ENCODE measurements around the gene COMP.

The COMP gene

GRCh38 chr19:18804139-18804601 lies 13.1 kb upstream of the COMP start:
- no peak for DNase-seq (ENCODE audit: low read depth in 3 of 3)

- DNase-seq (ENCODE audit: low read depth in 3 of 3): no peak
Observed at GRCh38 chr19:18803550-18804138, 12.5 kb upstream of the COMP start.

- DNase-seq (ENCODE audit: low read depth in 3 of 3): no peak
Observed at GRCh38 chr19:18802354-18802753, 11.2 kb upstream of the COMP start.

- DNase-seq (ENCODE audit: low read depth in 3 of 3): no peak
Observed at GRCh38 chr19:18800636-18801035, 9.5 kb upstream of the COMP start.

GRCh38 chr19:18800079-18800478 lies 9.0 kb upstream of the COMP start:
- no peak for DNase-seq (ENCODE audit: low read depth in 3 of 3)

- DNase-seq (ENCODE audit: low read depth in 3 of 3): no peak
Observed at GRCh38 chr19:18799389-18799970, 8.4 kb upstream of the COMP start.

GRCh38 chr19:18798384-18799352 lies 7.6 kb upstream of the COMP start:
- DNase-seq (ENCODE audit: low read depth in 3 of 3): no peak

GRCh38 chr19:18796239-18796638 lies 5.1 kb upstream of the COMP start:
- no peak for DNase-seq (ENCODE audit: low read depth in 3 of 3)

- DNase-seq (ENCODE audit: low read depth in 3 of 3): no peak
Observed at GRCh38 chr19:18795540-18795939, 4.4 kb upstream of the COMP start.

GRCh38 chr19:18794692-18795091 lies 3.6 kb upstream of the COMP start:
- no peak for DNase-seq (ENCODE audit: low read depth in 3 of 3)

GRCh38 chr19:18794029-18794313 lies 2.9 kb upstream of the COMP start:
- DNase-seq (ENCODE audit: low read depth in 3 of 3): no peak

- DNase-seq (ENCODE audit: low read depth in 3 of 3): no peak
Observed at GRCh38 chr19:18793144-18794028, 2.3 kb upstream of the COMP start.

- DNase-seq (ENCODE audit: low read depth in 3 of 3): no peak
Observed at GRCh38 chr19:18792661-18793060, 1.6 kb upstream of the COMP start.

GRCh38 chr19:18791315-18791678 lies 192 bp upstream of the COMP start:
- DNase-seq (ENCODE audit: low read depth in 3 of 3): no peak

GRCh38 chr19:18789883-18790565 lies 1.1 kb downstream of the COMP start:
- DNase-seq (ENCODE audit: low read depth in 3 of 3): no peak

- no peak for DNase-seq (ENCODE audit: low read depth in 3 of 3)
Observed at GRCh38 chr19:18789422-18789869, 1.7 kb downstream of the COMP start.

- DNase-seq (ENCODE audit: low read depth in 3 of 3): no peak
Observed at GRCh38 chr19:18788529-18789421, 2.3 kb downstream of the COMP start.

- peak; percentile 66 to 79 (median 73) for DNase-seq (ENCODE audit: low read depth in 3 of 3)
Observed at GRCh38 chr19:18785179-18786124, 5.7 kb downstream of the COMP start.

GRCh38 chr19:18784786-18785120 lies 6.4 kb downstream of the COMP start:
- no peak for DNase-seq (ENCODE audit: low read depth in 3 of 3)
